Effector memory CD4-positive, alpha-beta T cell (primary cell): Measurements from ENCODE around the gene DRC1.
"Not testable (repeated sequence)": the region's sequence is repeated elsewhere in the genome, so short reads cannot be mapped to it uniquely, and the experiment has no call there.

Experiments
- DNase-seq, 3 donors: peaks; one replicate each; pipeline ENCODE4 v3.0.0-alpha.2; 2020
- H3K27ac ChIP-seq: 2 replicates; pipeline ENCODE4 v1.7.0; 2013; ENCODE audit warnings: mild to moderate bottlenecking, low read length, moderate library complexity; ENCODE audit not compliant: insufficient read depth, poor library complexity, severe bottlenecking
- H3K27me3 ChIP-seq: replicated peaks from 2 replicates; pipeline ENCODE4 v1.7.0; 2013; ENCODE audit warnings: mild to moderate bottlenecking, low read length; ENCODE audit not compliant: insufficient read depth, control insufficient read depth, poor library complexity, severe bottlenecking
- H3K36me3 ChIP-seq: 2 replicates; pipeline ENCODE4 v1.7.0; 2013; ENCODE audit warnings: mild to moderate bottlenecking, low read length, moderate library complexity; ENCODE audit not compliant: control insufficient read depth, insufficient read depth
- H3K4me1 ChIP-seq: 2 replicates; pipeline ENCODE4 v1.7.0; 2013; ENCODE audit warnings: low read length, mild to moderate bottlenecking; ENCODE audit not compliant: control insufficient read depth, insufficient read depth, poor library complexity, severe bottlenecking
- H3K4me3 ChIP-seq: 2 replicates; pipeline ENCODE4 v1.7.0; 2013; ENCODE audit warnings: low read length, low read depth, mild to moderate bottlenecking; ENCODE audit not compliant: insufficient read depth, poor library complexity, severe bottlenecking
- H3K9me3 ChIP-seq: 2 replicates; pipeline ENCODE4 v1.7.0; 2013; ENCODE audit warnings: mild to moderate bottlenecking, low read length, moderate library complexity; ENCODE audit not compliant: control insufficient read depth

DRC1 gene

GRCh38 chr2:26461601-26462023, 59.9 kb downstream of the DRC1 start:
- no peak overlapping the region for H3K27ac ChIP-seq
- H3K4me1 ChIP-seq, result no peaks in the 10 kb centered on the region
- no peaks in the 10 kb centered on the region for H3K9me3 ChIP-seq
- H3K27me3 ChIP-seq, result no peaks in the 10 kb centered on the region
- no peak overlapping the region for H3K4me3 ChIP-seq
- DNase-seq, result no peak
- no peaks in the 10 kb centered on the region for H3K36me3 ChIP-seq

GRCh38 chr2:26462100-26462499, 60.4 kb downstream of the DRC1 start:
- DNase-seq, result no peak
- no peak overlapping the region for H3K4me3 ChIP-seq
- H3K27ac ChIP-seq, result no peak overlapping the region
- H3K9me3 ChIP-seq, result no peaks in the 10 kb centered on the region
- no peaks in the 10 kb centered on the region for H3K4me1 ChIP-seq
- H3K36me3 ChIP-seq, result no peaks in the 10 kb centered on the region
- H3K27me3 ChIP-seq, result no peaks in the 10 kb centered on the region

GRCh38 chr2:26462511-26463243, 61.0 kb downstream of the DRC1 start:
- Histone ChIP-seq H3K27me3 (no peaks in the 10 kb centered on the region), H3K36me3 (no peaks in the 10 kb centered on the region), H3K4me3 (no peak overlapping the region), H3K27ac (no peak overlapping the region), H3K9me3 (no peaks in the 10 kb centered on the region), H3K4me1 (no peaks in the 10 kb centered on the region)
- no peak for DNase-seq

- Histone ChIP-seq H3K4me1 (no peaks in the 10 kb centered on the region), H3K27me3 (no peaks in the 10 kb centered on the region), H3K36me3 (no peaks in the 10 kb centered on the region), H3K9me3 (no peaks in the 10 kb centered on the region), H3K4me3 (no peak overlapping the region), H3K27ac (no peak overlapping the region)
- no peak for DNase-seq
These were observed 61.8 kb downstream of the DRC1 start for GRCh38 chr2:26463244-26464192.

DNA sequence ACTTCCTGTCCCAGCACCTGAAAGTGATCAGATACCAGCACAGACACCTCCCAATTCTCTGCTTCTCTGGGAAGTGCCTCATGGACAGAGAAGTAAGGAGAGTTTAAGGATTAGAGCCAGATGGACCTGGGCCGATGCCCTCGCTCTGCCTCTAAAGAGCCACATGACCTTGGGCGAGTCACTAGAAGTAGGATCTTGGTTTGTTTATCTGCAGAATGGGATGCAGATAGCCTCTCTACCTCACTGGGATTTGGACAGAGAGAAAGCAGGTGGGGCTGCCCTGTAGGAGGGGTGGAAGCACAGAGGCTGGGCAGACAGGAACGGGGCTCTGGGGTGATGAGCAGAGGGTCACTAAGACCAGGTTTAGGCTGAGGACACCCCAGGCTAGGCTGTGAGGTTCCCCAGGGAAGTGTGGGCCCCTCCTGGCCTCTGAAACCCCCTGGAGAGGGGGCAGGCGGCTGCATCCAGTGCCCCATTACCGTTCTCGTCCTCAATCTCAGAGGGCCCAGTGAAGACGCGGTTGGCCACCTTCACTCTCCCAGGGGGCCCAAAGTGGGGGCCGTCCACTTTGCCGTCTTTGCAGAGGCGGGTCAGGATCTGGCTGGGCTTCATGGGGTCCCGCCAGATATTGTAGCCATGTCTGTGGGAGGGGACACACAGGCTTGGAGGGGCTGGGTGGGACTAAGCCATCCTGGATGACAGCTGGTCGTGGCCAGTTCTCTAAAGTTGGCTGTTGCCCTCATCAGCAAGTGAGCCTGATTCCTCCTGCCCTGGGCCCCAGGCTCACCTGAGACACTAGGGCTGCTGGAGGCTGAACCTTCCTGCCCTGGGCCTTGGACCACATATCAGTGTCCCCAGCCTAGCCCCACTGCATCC, 62.9 kb downstream of the DRC1 start:
- Histone ChIP-seq H3K4me3 (no peak overlapping the region), H3K9me3 (no peaks in the 10 kb centered on the region), H3K4me1 (no peaks in the 10 kb centered on the region), H3K27ac (no peak overlapping the region), H3K27me3 (no peaks in the 10 kb centered on the region), H3K36me3 (no peaks in the 10 kb centered on the region)
- no peak for DNase-seq

DNA sequence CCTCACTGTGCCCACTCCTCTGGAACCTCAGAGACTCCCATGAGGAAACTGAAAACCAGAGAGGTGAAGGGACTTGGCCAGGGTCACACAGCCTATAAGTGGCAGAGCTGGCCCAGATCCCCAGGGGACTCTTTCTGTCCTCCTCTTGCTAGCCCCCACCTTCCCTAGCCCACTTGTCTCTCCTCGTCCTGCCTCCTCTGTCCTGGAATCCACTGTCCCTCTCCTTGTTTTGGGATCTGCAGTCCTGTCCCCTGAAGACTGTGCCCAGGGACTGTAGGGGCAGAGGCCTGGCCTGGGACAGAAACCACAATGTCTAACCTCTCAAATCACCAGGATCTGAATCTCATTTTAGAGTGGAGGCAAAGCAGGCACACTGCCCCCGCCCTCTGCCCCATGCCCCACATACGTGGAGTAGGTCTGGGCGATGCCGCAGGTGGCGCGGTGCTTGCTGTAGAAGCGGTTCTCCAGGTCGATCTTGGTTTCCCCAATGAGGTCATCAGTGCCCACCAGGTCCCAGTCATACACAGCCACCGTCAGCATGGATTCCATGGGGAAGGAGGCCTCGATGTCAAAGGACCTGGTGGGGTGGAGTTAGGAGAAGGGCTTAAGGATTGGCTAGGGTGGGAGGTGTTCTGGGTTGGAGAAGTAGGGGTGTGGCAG, 63.7 kb downstream of the DRC1 start:
- no peak overlapping the region for H3K4me3 ChIP-seq
- no peaks in the 10 kb centered on the region for H3K4me1 ChIP-seq
- H3K9me3 ChIP-seq, result no peaks in the 10 kb centered on the region
- H3K27me3 ChIP-seq, result no peaks in the 10 kb centered on the region
- DNase-seq, result no peak
- no peaks in the 10 kb centered on the region for H3K36me3 ChIP-seq
- H3K27ac ChIP-seq, result no peak overlapping the region

DNA sequence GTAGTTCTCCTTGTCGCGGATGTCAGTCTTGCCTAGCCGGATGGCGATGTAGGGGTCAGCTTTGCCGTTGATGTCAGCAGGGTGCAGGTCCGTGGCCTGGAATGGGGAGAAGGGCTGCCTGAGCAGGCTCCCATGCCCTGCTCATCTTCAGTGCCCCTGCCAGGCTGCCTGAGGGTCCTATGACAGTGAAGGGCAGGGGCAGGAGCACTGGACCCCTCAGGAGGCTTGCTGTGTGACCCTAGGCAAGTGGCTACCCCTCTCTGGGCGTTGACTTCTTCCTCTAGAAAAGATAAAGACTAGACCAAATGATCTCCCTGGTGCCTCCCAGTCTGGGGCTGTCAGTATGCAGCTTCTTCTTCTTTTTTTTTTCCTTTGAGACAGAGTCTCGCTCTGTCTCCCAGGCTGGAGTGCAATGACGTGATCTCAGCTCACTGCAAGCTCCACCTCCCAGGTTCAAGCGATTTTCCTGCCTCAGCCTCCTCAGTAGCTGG, 64.3 kb downstream of the DRC1 start:
- H3K4me1 ChIP-seq, result no peaks in the 10 kb centered on the region
- H3K36me3 ChIP-seq, result no peaks in the 10 kb centered on the region
- no peak overlapping the region for H3K4me3 ChIP-seq
- DNase-seq, result no peak
- no peaks in the 10 kb centered on the region for H3K9me3 ChIP-seq
- H3K27ac ChIP-seq, result no peak overlapping the region
- no peaks in the 10 kb centered on the region for H3K27me3 ChIP-seq

- H3K27me3 ChIP-seq, result no peaks in the 10 kb centered on the region
- H3K36me3 ChIP-seq, result no peaks in the 10 kb centered on the region
- no peak for DNase-seq
- no peak overlapping the region for H3K27ac ChIP-seq
- no peaks in the 10 kb centered on the region for H3K4me1 ChIP-seq
- H3K4me3 ChIP-seq, result no peak overlapping the region
- no peaks in the 10 kb centered on the region for H3K9me3 ChIP-seq
These were observed 65.1 kb downstream of the DRC1 start for GRCh38 chr2:26466662-26467310.

DNA sequence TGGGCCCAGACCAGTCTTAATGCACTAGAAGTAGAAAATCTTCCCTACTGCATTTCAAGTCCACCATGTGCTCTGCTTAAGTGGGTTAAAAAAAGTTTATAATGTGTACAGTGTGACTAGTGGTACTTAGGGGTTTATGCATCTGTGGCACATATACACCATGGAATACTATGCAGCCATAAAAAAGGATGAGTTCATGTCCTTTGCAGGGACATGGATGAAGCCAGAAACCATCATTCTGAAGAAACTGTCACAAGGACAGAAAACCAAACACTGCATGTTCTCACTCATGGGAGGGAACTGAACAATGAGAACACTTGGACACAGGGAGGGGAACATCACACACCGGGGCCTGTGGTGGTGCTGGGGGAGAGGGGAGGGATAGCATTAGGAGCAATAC, 66.8 kb downstream of the DRC1 start:
- H3K4me1 ChIP-seq, H3K4me3 ChIP-seq, H3K36me3 ChIP-seq, H3K9me3 ChIP-seq, DNase-seq, H3K27ac ChIP-seq, H3K27me3 ChIP-seq: not testable (repeated sequence)
